SK-N-SH (cell line): ENCODE results near the gene PFKFB3. TPM values are rescaled to one million over a fixed set of nuclear protein-coding genes. Genes with fewer than 3 reads are reported as not detected.

Experiments
- CTCF ChIA-PET: fragments of 300-600, 350-600 bp; formaldehyde crosslinking; extraction: SDS; loops from one replicate; lab custom pipeline; 2021; lab: Yijun Ruan, JAX
- POLR2A ChIA-PET: fragments of 350-600 bp; sonication (Branson Sonifier 250); formaldehyde crosslinking; extraction: SDS; loops from one replicate; lab custom pipeline; 2020; ENCODE audit warnings: antibody characterized with exemption, inconsistent platforms; lab: Yijun Ruan, JAX
- DNase-seq: peaks from one replicate; pipeline ENCODE4 v3.0.0; 2012
- H2AFZ ChIP-seq: fragments of 200-600 bp; sonication (generic); 2 replicates; pipeline ENCODE4 v1.8.1; 2016; ENCODE audit warnings: antibody characterized with exemption, mild to moderate bottlenecking, low read depth
- H3F3A ChIP-seq: fragments of 200-600 bp; sonication (generic); replicated peaks from 2 replicates; pipeline ENCODE3; 2016; ENCODE audit warnings: antibody characterized with exemption, mild to moderate bottlenecking; ENCODE audit not compliant: insufficient read depth
- H3K27ac ChIP-seq, 2 experiments: fragments of 200-500 bp in 1 of 2; fragments of 200-600 bp in 1 of 2; sonication (Bioruptor generic) in 1 of 2; sonication (generic), shearing (Covaris generic) in 1 of 2; 2 replicates each; pipeline versions ENCODE4 v1.5.1 to v1.6.1; 2014 to 2016; ENCODE audit warnings: low read depth in 2 of 2, inconsistent platforms in 1 of 2, low read length in 1 of 2, mild to moderate bottlenecking in 1 of 2, mixed read lengths in 1 of 2
- H3K27me3 ChIP-seq: fragments of 200-600 bp; sonication (generic), shearing (Covaris generic); 2 replicates; pipeline ENCODE4 v1.6.1; 2016; ENCODE audit warnings: mixed run types; ENCODE audit not compliant: insufficient read depth
- H3K36me3 ChIP-seq, 2 experiments: fragments of 200-500 bp in 1 of 2; fragments of 200-600 bp in 1 of 2; sonication (Bioruptor generic) in 1 of 2; sonication (generic) in 1 of 2; replicated peaks in 1 of 2; 2 replicates each; pipeline versions ENCODE3 to v1.5.1; 2014 to 2016; ENCODE audit warnings: low read length in 1 of 2, mild to moderate bottlenecking in 1 of 2; ENCODE audit not compliant: insufficient read depth in 2 of 2, control insufficient read depth in 1 of 2
- H3K4me1 ChIP-seq, 2 experiments: fragments of 200-500 bp in 1 of 2; fragments of 200-600 bp in 1 of 2; sonication (Bioruptor generic) in 1 of 2; sonication (generic), shearing (Covaris generic) in 1 of 2; 2 replicates each; pipeline versions ENCODE4 v1.5.1 to v1.6.1; 2014 to 2016; ENCODE audit warnings: low read depth in 1 of 2, low read length in 1 of 2, mixed run types in 1 of 2; ENCODE audit not compliant: insufficient read depth in 2 of 2, control insufficient read depth in 1 of 2
- H3K4me2 ChIP-seq: fragments of 200-600 bp; sonication (generic), shearing (Covaris generic); 2 replicates; pipeline ENCODE4 v1.6.1; 2017; ENCODE audit warnings: mixed run types
- H3K4me3 ChIP-seq, 2 experiments: fragments of 200-500 bp in 1 of 2; fragments of 200-600 bp in 1 of 2; sonication (Bioruptor generic) in 1 of 2; sonication (generic), shearing (Covaris generic) in 1 of 2; 2 replicates each; pipeline versions ENCODE4 v1.5.1 to v1.8.1; 2014 to 2016; ENCODE audit warnings: low read depth in 2 of 2, inconsistent platforms in 1 of 2, low read length in 1 of 2, mild to moderate bottlenecking in 1 of 2, mixed read lengths in 1 of 2, moderate library complexity in 1 of 2
- H3K79me2 ChIP-seq: fragments of 200-600 bp; sonication (generic); 2 replicates; pipeline ENCODE4 v1.8.1; 2017; ENCODE audit warnings: mild to moderate bottlenecking; ENCODE audit not compliant: insufficient read depth
- H3K9ac ChIP-seq: fragments of 200-600 bp; sonication (generic); 2 replicates; pipeline ENCODE4 v1.6.1; 2017; ENCODE audit warnings: mixed run types
- H3K9me2 ChIP-seq: fragments of 200-600 bp; sonication (generic); 2 replicates; pipeline ENCODE4 v1.6.1; 2017; ENCODE audit warnings: mixed run types
- H3K9me3 ChIP-seq: fragments of 200-600 bp; sonication (generic); 2 replicates; pipeline ENCODE4 v1.6.1; 2017; ENCODE audit warnings: mixed run types, mild to moderate bottlenecking, moderate library complexity
- H4K20me1 ChIP-seq: fragments of 200-600 bp; sonication (generic); 2 replicates; pipeline ENCODE4 v1.6.1; 2017; ENCODE audit warnings: mild to moderate bottlenecking, mixed run types; ENCODE audit not compliant: insufficient read depth
- CHD2 ChIP-seq: fragments of 150-350 bp; IDR thresholded peaks from 2 replicates; pipeline ENCODE4 v1.6.1; 2018; ENCODE audit warnings: low read length; ENCODE audit not compliant: partially characterized antibody
- FOSL2 ChIP-seq: IDR thresholded peaks from 2 replicates; pipeline ENCODE4 v1.4.0; 2012; ENCODE audit warnings: low read depth, mild to moderate bottlenecking, moderate library complexity, borderline replicate concordance
- FOXJ3 ChIP-seq: sonication (generic); formaldehyde crosslinking; IDR thresholded peaks from 2 replicates; pipeline ENCODE4 v1.5.1; 2020; ENCODE audit warnings: mild to moderate bottlenecking, missing genetic modification reagents
- IRF3 ChIP-seq: fragments of 150-350 bp; IDR thresholded peaks from 2 replicates; pipeline ENCODE4 v1.6.1; 2016; ENCODE audit warnings: mild to moderate bottlenecking, low read depth, low read length
- JUND ChIP-seq: IDR thresholded peaks from 2 replicates; pipeline ENCODE4 v1.4.0; 2012
- MAX ChIP-seq: IDR thresholded peaks from 2 replicates; pipeline ENCODE4 v1.4.0; 2012; ENCODE audit warnings: low read depth
- MXI1 ChIP-seq: IDR thresholded peaks from 2 replicates; pipeline ENCODE4 v1.6.1; 2012; ENCODE audit warnings: mild to moderate bottlenecking, low read depth, low read length, improper control_type of control experiment
- NFIC ChIP-seq: IDR thresholded peaks from 2 replicates; pipeline ENCODE4 v1.4.0; 2012; ENCODE audit warnings: borderline replicate concordance
- NRF1 ChIP-seq: IDR thresholded peaks from 2 replicates; pipeline ENCODE4 v1.6.1; 2012; ENCODE audit warnings: low read depth, mild to moderate bottlenecking, low read length
- POLR2AphosphoS5 ChIP-seq: IDR thresholded peaks from 2 replicates; pipeline ENCODE4 v1.6.1; 2012; ENCODE audit warnings: low read depth, low read length
- RCOR1 ChIP-seq: fragments of 150-350 bp; IDR thresholded peaks from 2 replicates; pipeline ENCODE4 v1.6.1; 2017; ENCODE audit warnings: antibody characterized with exemption, low read length
- RXRA ChIP-seq: IDR thresholded peaks from 2 replicates; pipeline ENCODE4 v1.4.0; 2012; ENCODE audit warnings: low read depth, mild to moderate bottlenecking, borderline replicate concordance
- SMC3 ChIP-seq: IDR thresholded peaks from 2 replicates; pipeline ENCODE4 v1.6.1; 2012; ENCODE audit warnings: low read depth, low read length, improper control_type of control experiment
- TAF1 ChIP-seq: IDR thresholded peaks from 2 replicates; pipeline ENCODE4 v1.6.1; 2012; ENCODE audit warnings: low read depth, mild to moderate bottlenecking, low read length, moderate library complexity, borderline replicate concordance
- TCF12 ChIP-seq: IDR thresholded peaks from 2 replicates; pipeline ENCODE4 v1.4.0; 2012
- TEAD4 ChIP-seq: IDR thresholded peaks from 2 replicates; pipeline ENCODE4 v1.4.0; 2012; ENCODE audit warnings: mild to moderate bottlenecking, borderline replicate concordance; ENCODE audit not compliant: insufficient read depth
- WGBS: methylation state at CpG from one replicate; pipeline ENCODE4 v1.1.6; 2017; ENCODE audit warnings: low lambda C conversion rate; 5-methylcytosine and 5-hydroxymethylcytosine counted together
- polyA plus RNA-seq, 3 experiments: library from polyadenylated mRNA; depleted of rRNA; stranded (reverse); fragments of >200 nt; gene quantifications; 2 replicates each; pipeline ENCODE4 v1.2.3, GENCODE V29; 2012
- TF ChIP-seq, protein P1 (sequence below): fragments of 150-350 bp; IDR thresholded peaks from 2 replicates; pipeline ENCODE4 v1.6.1; 2017; ENCODE audit warnings: antibody characterized with exemption, low read length, low read depth, borderline replicate concordance

Gene PFKFB3
- polyA plus RNA-seq, 1 of the 3 experiments (the other 2 are of a cell fraction) = 59.7 TPM

- H3K79me2 ChIP-seq = peaks cover 19% of the 10 kb centered on the region; the same call in 1 of the 2 replicates
- no peaks in the 10 kb centered on the region for H4K20me1 ChIP-seq
- no peak for DNase-seq
- H3K27ac ChIP-seq = no peak overlapping the region
- no peak overlapping the region for H2AFZ ChIP-seq
- H3K9me2 ChIP-seq = no peaks in the 10 kb centered on the region
- H3F3A ChIP-seq = no peaks in the 10 kb centered on the region
- no peak overlapping the region for H3K4me2 ChIP-seq
- ChIA-PET POLR2A (no interaction called here), CTCF (no interaction called here)
- WGBS = 98% methylated on average over 2 of the region's 2 CpGs
- no peaks in the 10 kb centered on the region for H3K27me3 ChIP-seq
- no peaks in the 10 kb centered on the region for H3K4me1 ChIP-seq
- TF ChIP-seq JUND (no peak), FOXJ3 (CRISPR knock-in tag) (no peak), POLR2AphosphoS5 (no peak)
- H3K4me3 ChIP-seq = no peak overlapping the region
- no peaks in the 10 kb centered on the region for H3K36me3 ChIP-seq
- no peaks in the 10 kb centered on the region for H3K9me3 ChIP-seq
- no peak overlapping the region for H3K9ac ChIP-seq
These were observed 32.1 kb upstream of the PFKFB3 start for GRCh38 chr10:6170638-6171037.

- H3K9me3 ChIP-seq = no peaks in the 10 kb centered on the region
- DNase-seq = no peak
- peaks cover 10% of the 10 kb centered on the region; the same call in 1 of the 2 replicates for H3K79me2 ChIP-seq
- H3F3A ChIP-seq = peaks cover 4% of the 10 kb centered on the region
- TF ChIP-seq IRF3 (no peak), NFIC (peak; percentile 58), TAF1 (no peak), RXRA (no peak), MXI1 (no peak), JUND (peak; percentile 30; the same call in 1 of the 2 replicates), TCF12 (0 out of 2 replicates have a peak, but pooled peaks have one; percentile 40), NRF1 (no peak), MAX (no peak), TEAD4 (no peak), CHD2 (no peak), FOSL2 (0 out of 2 replicates have a peak, but pooled peaks have one; percentile 24), RCOR1 (no peak), SMC3 (no peak)
- TF ChIP-seq, protein P1, sequence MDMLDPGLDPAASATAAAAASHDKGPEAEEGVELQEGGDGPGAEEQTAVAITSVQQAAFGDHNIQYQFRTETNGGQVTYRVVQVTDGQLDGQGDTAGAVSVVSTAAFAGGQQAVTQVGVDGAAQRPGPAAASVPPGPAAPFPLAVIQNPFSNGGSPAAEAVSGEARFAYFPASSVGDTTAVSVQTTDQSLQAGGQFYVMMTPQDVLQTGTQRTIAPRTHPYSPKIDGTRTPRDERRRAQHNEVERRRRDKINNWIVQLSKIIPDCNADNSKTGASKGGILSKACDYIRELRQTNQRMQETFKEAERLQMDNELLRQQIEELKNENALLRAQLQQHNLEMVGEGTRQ = no peak
- H2AFZ ChIP-seq = no peak overlapping the region
- no peak overlapping the region for H3K9ac ChIP-seq
- CTCF ChIA-PET = interaction anchor here (0.7 to 1.6 kb wide), 4 partner anchors 10 to 30 kb away, joined by 3 to 4 read pairs (median 3); partner anchors contain the start of gene PFKFB3
- H3K36me3 ChIP-seq = no peaks in the 10 kb centered on the region
- H3K4me3 ChIP-seq = no peak overlapping the region
- POLR2A ChIA-PET = no interaction called here
- H3K4me1 ChIP-seq = peaks cover 0 to 6% of the 10 kb centered on the region in 2 experiments; a peak in 2 of 4 replicates
- H3K27me3 ChIP-seq = no peaks in the 10 kb centered on the region
- no peak overlapping the region for H3K4me2 ChIP-seq
- H3K9me2 ChIP-seq = no peaks in the 10 kb centered on the region
- H3K27ac ChIP-seq = no peak overlapping the region
- no peaks in the 10 kb centered on the region for H4K20me1 ChIP-seq
- WGBS = 92% methylated on average over 23 of the region's 23 CpGs
These were observed 30.6 kb upstream of the PFKFB3 start for GRCh38 chr10:6171881-6172695.
